Head of caudate nucleus (tissue), 42 donors: ENCODE results near the gene FHL1.
A peak's percentile ranks its signal among the peaks of the same experiment; 100 is the strongest.

Experiments used
- DNase-seq, 42 donors: peaks; one replicate each; pipeline versions ENCODE4 v3.0.0 to v3.0.0-alpha.2; 2020 to 2021; ENCODE audit warnings: mixed read lengths in 7 of 42
- intact Hi-C: fragments of 100-400 bp; cut with DNase I; formaldehyde crosslinking; loops from one replicate; pipeline ENCODE4 v1.15.0; 2022

The FHL1 gene

GRCh38 chrX:136176399-136176825, 29.1 kb downstream of the FHL1 start:
- no peak for DNase-seq
- intact Hi-C loops = no loop called here

GRCh38 chrX:136179133-136179532, 31.8 kb downstream of the FHL1 start:
- intact Hi-C loops = no loop called here
- DNase-seq = no peak

- DNase-seq = no peak
- intact Hi-C loops = no loop called here
Measured at GRCh38 chrX:136182414-136182813, 35.1 kb downstream of the FHL1 start.

- DNase-seq = no peak
- intact Hi-C loops = no loop called here
Measured at GRCh38 chrX:136183172-136183571, 35.8 kb downstream of the FHL1 start.

GRCh38 chrX:136183917-136184316, 36.6 kb downstream of the FHL1 start:
- DNase-seq = no peak
- intact Hi-C loops = no loop called here

GRCh38 chrX:136185401-136186022, 38.2 kb downstream of the FHL1 start:
- intact Hi-C loops = no loop called here
- DNase-seq = no peak

- no peak for DNase-seq
- intact Hi-C loops = no loop called here
Measured at GRCh38 chrX:136186023-136186413, 38.7 kb downstream of the FHL1 start.

GRCh38 chrX:136189222-136189621, 41.9 kb downstream of the FHL1 start:
- DNase-seq = no peak
- intact Hi-C loops = no loop called here

- intact Hi-C loops = no loop called here
- no peak for DNase-seq
Measured at GRCh38 chrX:136190038-136190713, 42.8 kb downstream of the FHL1 start.

GRCh38 chrX:136191171-136191570, 43.8 kb downstream of the FHL1 start:
- DNase-seq = no peak
- intact Hi-C loops = no loop called here

- no peak for DNase-seq
- intact Hi-C loops = no loop called here
Measured at GRCh38 chrX:136192135-136192534, 44.8 kb downstream of the FHL1 start.

GRCh38 chrX:136192839-136193414, 45.6 kb downstream of the FHL1 start:
- no peak for DNase-seq
- intact Hi-C loops = no loop called here

- DNase-seq = no peak
- intact Hi-C loops = no loop called here
Measured at GRCh38 chrX:136193771-136194170, 46.4 kb downstream of the FHL1 start.

GRCh38 chrX:136194536-136194935, 47.2 kb downstream of the FHL1 start:
- no peak for DNase-seq
- intact Hi-C loops = no loop called here

GRCh38 chrX:136195247-136195646, 47.9 kb downstream of the FHL1 start:
- no peak for DNase-seq
- intact Hi-C loops = no loop called here

GRCh38 chrX:136196691-136197155, 49.4 kb downstream of the FHL1 start:
- no peak for DNase-seq

GRCh38 chrX:136198010-136198409, 50.7 kb downstream of the FHL1 start:
- no peak for DNase-seq
- intact Hi-C loops = no loop called here

More at GRCh38 chrX:136196691-136197155, 49.4 kb downstream of the FHL1 start:
- intact Hi-C loops = no loop called here

GRCh38 chrX:136198678-136199243, 51.4 kb downstream of the FHL1 start:
- DNase-seq = no peak
- intact Hi-C loops = no loop called here

- DNase-seq = peak in 1 of 42 donors; percentile 33
Measured at GRCh38 chrX:136199365-136199764, 52.0 kb downstream of the FHL1 start.

GRCh38 chrX:136200466-136200865, 53.1 kb downstream of the FHL1 start:
- intact Hi-C loops = no loop called here
- peak in 2 of 42 donors; percentile 6 to 14 for DNase-seq

More at GRCh38 chrX:136199365-136199764, 52.0 kb downstream of the FHL1 start:
- intact Hi-C loops = no loop called here
